Heart left ventricle (tissue), 13 donors: ENCODE results near the gene DYNC1I1.

Experiments
- POLR2A ChIP-seq, 2 donors: fragments of 450-650 bp; IDR thresholded peaks; one replicate each; pipeline ENCODE4 v1.6.1; 2017; ENCODE audit warnings: antibody characterized with exemption in 2 of 2, mild to moderate bottlenecking in 2 of 2, moderate library complexity in 2 of 2
- TF ChIP-seq, protein P1 (sequence below), 12 donors: fragments of 200-600 bp; sonication (generic) in 4 of 12; IDR thresholded peaks; one replicate each; pipeline versions ENCODE4 v1.5.0 to v1.8.0; 2018 to 2022; ENCODE audit warnings: antibody characterized with exemption in 12 of 12, mild to moderate bottlenecking in 5 of 12
- donor health status: ischemic (EF 13 %, LVEDD 7.1; RV severe dilation, severe dysfunction).
- donor health status: DM: no; HTN: yes; CAD: no.
- donor health status: DM: no; HTN: no; CAD: no.
- donor health status: ischemic (EF 25% LVEDD 6.9; RV normal size, moderate dysfunction).
- donor health status: ischemic (EF 25% LVEDD 5.7; RV mildly dilated, moderate dysfunction).
- donor health status: ischemic (EF 35%, LVEDD 5.7; RV mildly dilated, moderate dysfunction).
- donor health status: nonischemic (EF 11% LVEDD 7.7; RV severe dilation, severe dysfunction).
- donor health status: DM: yes; HTN: yes; CAD: no.
- donor health status: PGD.
- donor health status: ischemic (EF 29% LVEDD 5.4; RV normal size, mild dysfunction).
- donor health status: nonischemic (EF 23%, LVEDD 6.1; RV moderate dilation, normal function).

DNA sequence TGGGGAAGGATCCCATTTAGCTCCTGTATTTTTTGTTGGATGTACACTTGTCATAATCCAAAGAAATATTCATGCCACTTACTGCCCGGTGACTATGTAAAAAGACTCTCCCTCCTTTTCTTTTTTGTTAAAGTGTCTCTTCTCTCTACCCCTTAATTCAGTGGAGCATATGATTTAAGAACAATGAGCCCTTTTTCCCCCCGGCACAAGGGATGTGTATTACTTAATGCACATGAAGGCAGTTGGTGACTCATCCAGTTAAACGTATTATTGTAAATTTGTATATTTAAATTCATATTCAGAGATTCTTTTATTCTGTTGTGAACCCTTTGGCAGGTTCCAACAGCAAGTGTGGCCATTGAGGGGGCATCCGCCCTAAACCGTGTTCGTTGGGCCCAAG is 307.7 kb downstream of the DYNC1I1 start:
- TF ChIP-seq, protein P1, sequence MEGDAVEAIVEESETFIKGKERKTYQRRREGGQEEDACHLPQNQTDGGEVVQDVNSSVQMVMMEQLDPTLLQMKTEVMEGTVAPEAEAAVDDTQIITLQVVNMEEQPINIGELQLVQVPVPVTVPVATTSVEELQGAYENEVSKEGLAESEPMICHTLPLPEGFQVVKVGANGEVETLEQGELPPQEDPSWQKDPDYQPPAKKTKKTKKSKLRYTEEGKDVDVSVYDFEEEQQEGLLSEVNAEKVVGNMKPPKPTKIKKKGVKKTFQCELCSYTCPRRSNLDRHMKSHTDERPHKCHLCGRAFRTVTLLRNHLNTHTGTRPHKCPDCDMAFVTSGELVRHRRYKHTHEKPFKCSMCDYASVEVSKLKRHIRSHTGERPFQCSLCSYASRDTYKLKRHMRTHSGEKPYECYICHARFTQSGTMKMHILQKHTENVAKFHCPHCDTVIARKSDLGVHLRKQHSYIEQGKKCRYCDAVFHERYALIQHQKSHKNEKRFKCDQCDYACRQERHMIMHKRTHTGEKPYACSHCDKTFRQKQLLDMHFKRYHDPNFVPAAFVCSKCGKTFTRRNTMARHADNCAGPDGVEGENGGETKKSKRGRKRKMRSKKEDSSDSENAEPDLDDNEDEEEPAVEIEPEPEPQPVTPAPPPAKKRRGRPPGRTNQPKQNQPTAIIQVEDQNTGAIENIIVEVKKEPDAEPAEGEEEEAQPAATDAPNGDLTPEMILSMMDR (IDR thresholded peaks at IDR 0.05) = no peak
- TF ChIP-seq POLR2A (IDR thresholded peaks at IDR 0.05) = no peak
